ENCODE data around the gene NKG7. TPM values are rescaled to one million over a fixed set of nuclear protein-coding genes. Genes with fewer than 3 reads are reported as not detected.

NKG7 gene
- total and polyA plus RNA-seq, 3 donors from 2014 or later: 0.63 to 8.7 TPM; not detected in 1

- no peaks in the 10 kb centered on the region for H3K4me1 ChIP-seq
- TF ChIP-seq CTCF (IDR thresholded peaks at IDR 0.05) (no peak), POLR2A (IDR thresholded peaks at IDR 0.05) (no peak)
- 75 to 93% methylated on average over 2 of the region's 2 CpGs for WGBS, 2 donors
- no peaks in the 10 kb centered on the region for H3K9me3 ChIP-seq
- H3K4me3 ChIP-seq: no peak overlapping the region
- H3K27ac ChIP-seq: no peak overlapping the region
- H3K36me3 ChIP-seq (ENCODE audit: low read depth, missing control alignments): no peaks in the 10 kb centered on the region
- intact Hi-C loops (cut with DNase I; ENCODE audit: low total_unique reads): no loop called here
- H3K27me3 ChIP-seq: no peaks in the 10 kb centered on the region
- no peak for DNase-seq
Observed at GRCh38 chr19:51377422-51377821, 5.0 kb upstream of the NKG7 start.

GRCh38 chr19:51375504-51376221 lies 3.2 kb upstream of the NKG7 start:
- no peak overlapping the region for H3K4me3 ChIP-seq
- H3K27me3 ChIP-seq: no peaks in the 10 kb centered on the region
- no peaks in the 10 kb centered on the region for H3K36me3 ChIP-seq (ENCODE audit: low read depth, missing control alignments)
- no peak for TF ChIP-seq CTCF (IDR thresholded peaks at IDR 0.05)
- H3K9me3 ChIP-seq: no peaks in the 10 kb centered on the region
- 71 to 76% methylated on average over 8 to 11 of the region's 11 CpGs for WGBS, 2 donors
- DNase-seq: no peak
- intact Hi-C loops (cut with DNase I; ENCODE audit: low total_unique reads): no loop called here
- H3K27ac ChIP-seq: no peak overlapping the region
- no peaks in the 10 kb centered on the region for H3K4me1 ChIP-seq

- TF ChIP-seq CTCF (IDR thresholded peaks at IDR 0.05) (no peak), POLR2A (IDR thresholded peaks at IDR 0.05) (no peak)
- Histone ChIP-seq H3K4me3 (no peak overlapping the region), H3K4me1 (no peaks in the 10 kb centered on the region), H3K27me3 (no peaks in the 10 kb centered on the region), H3K36me3 (ENCODE audit: low read depth, missing control alignments) (no peaks in the 10 kb centered on the region), H3K9me3 (no peaks in the 10 kb centered on the region), H3K27ac (no peak overlapping the region)
- intact Hi-C loops (cut with DNase I; ENCODE audit: low total_unique reads): no loop called here
- WGBS, 2 donors: 84 to 86% methylated on average over 12 to 18 of the region's 18 CpGs
- DNase-seq: no peak
Observed at GRCh38 chr19:51372021-51372648, 319 bp downstream of the NKG7 start.

GRCh38 chr19:51371186-51371690 lies 1.2 kb downstream of the NKG7 start:
- H3K4me1 ChIP-seq: no peaks in the 10 kb centered on the region
- 75 to 77% methylated on average over 8 of the region's 8 CpGs for WGBS, 2 donors
- intact Hi-C loops (cut with DNase I; ENCODE audit: low total_unique reads): no loop called here
- no peak for DNase-seq
- H3K4me3 ChIP-seq: no peak overlapping the region
- H3K9me3 ChIP-seq: no peaks in the 10 kb centered on the region
- H3K27me3 ChIP-seq: no peaks in the 10 kb centered on the region
- TF ChIP-seq CTCF (IDR thresholded peaks at IDR 0.05) (no peak), POLR2A (IDR thresholded peaks at IDR 0.05) (no peak)
- H3K36me3 ChIP-seq (ENCODE audit: low read depth, missing control alignments): no peaks in the 10 kb centered on the region
- H3K27ac ChIP-seq: no peak overlapping the region
